H1 (cell line): ENCODE results near the gene CDCA3. TPM values are rescaled to one million over a fixed set of nuclear protein-coding genes. Genes with fewer than 3 reads are reported as not detected.

Source experiments
- CTCF ChIA-PET: fragments of 300-600 bp; sonication (Branson Sonifier 250); formaldehyde crosslinking; loops from one replicate; lab custom pipeline; 2021; ENCODE audit not compliant: partially characterized antibody; lab: Charles Lee
- POLR2A ChIA-PET: fragments of 300-600 bp; sonication (Branson Sonifier 250); formaldehyde crosslinking; loops from one replicate; lab custom pipeline; 2021; ENCODE audit warnings: inconsistent platforms; ENCODE audit not compliant: partially characterized antibody; lab: Charles Lee
- DNase-seq, 2 experiments: peaks; one replicate each; pipeline versions ENCODE4 v3.0.0 to v3.0.0-alpha.2; 2010 to 2022; ENCODE audit warnings: low spot score in 2 of 2, low read depth in 1 of 2, mixed read lengths in 1 of 2
- FAIRE-seq: peaks from 2 replicates; lab custom pipeline; 2011; peaks lifted over from hg19 to GRCh38; lab: Jason Lieb, UNC
- H2AFZ ChIP-seq: 2 replicates; pipeline ENCODE4 v1.8.1; 2012; ENCODE audit warnings: low read length, inconsistent platforms
- H2AK5ac ChIP-seq: 2 replicates; pipeline ENCODE4 v1.6.1; 2013; ENCODE audit warnings: low read depth, low read length
- H2BK120ac ChIP-seq: replicated peaks from 2 replicates; pipeline ENCODE3; 2013; ENCODE audit warnings: low read depth, low read length, inconsistent platforms
- H2BK12ac ChIP-seq: 2 replicates; pipeline ENCODE4 v1.6.1; 2013; ENCODE audit warnings: low read depth, low read length
- H2BK15ac ChIP-seq: 2 replicates; pipeline ENCODE4 v1.6.1; 2013; ENCODE audit warnings: low read length
- H2BK20ac ChIP-seq: 2 replicates; pipeline ENCODE4 v1.6.1; 2013; ENCODE audit warnings: low read length
- H2BK5ac ChIP-seq: 2 replicates; pipeline ENCODE4 v1.6.1; 2013; ENCODE audit warnings: low read depth, low read length
- H3K14ac ChIP-seq: 2 replicates; pipeline ENCODE4 v1.6.1; 2013; ENCODE audit warnings: inconsistent platforms; ENCODE audit not compliant: insufficient read length
- H3K18ac ChIP-seq: 2 replicates; pipeline ENCODE4 v1.6.1; 2013; ENCODE audit warnings: low read length; ENCODE audit errors: extremely low read depth
- H3K23ac ChIP-seq: 2 replicates; pipeline ENCODE4 v1.6.1; 2013; ENCODE audit warnings: inconsistent platforms; ENCODE audit not compliant: insufficient read length
- H3K23me2 ChIP-seq: 2 replicates; pipeline ENCODE4 v1.6.1; 2013; ENCODE audit warnings: low read depth, low read length
- H3K27ac ChIP-seq: 2 replicates; pipeline ENCODE4 v1.6.1; 2011; ENCODE audit warnings: low read depth, low read length, inconsistent platforms
- H3K27me3 ChIP-seq, 4 experiments: replicated peaks in 1 of 4; 1 replicate in 1 of 4; 2 replicates in 3 of 4; pipeline versions ENCODE4 v1.6.1 to v1.8.1; 2011 to 2013; ENCODE audit warnings: low read length in 3 of 4, mild to moderate bottlenecking in 3 of 4, inconsistent platforms in 2 of 4, mixed read lengths in 2 of 4, moderate library complexity in 1 of 4; ENCODE audit not compliant: control insufficient read depth in 3 of 4, insufficient read depth in 3 of 4; ENCODE audit errors: extremely low read depth in 1 of 4
- H3K36me3 ChIP-seq, 4 experiments: 2 replicates each; pipeline versions ENCODE4 v1.6.1 to v1.8.1; 2011 to 2013; ENCODE audit warnings: mild to moderate bottlenecking in 4 of 4, low read length in 3 of 4, moderate library complexity in 2 of 4, control low read depth in 1 of 4, inconsistent platforms in 1 of 4; ENCODE audit not compliant: insufficient read depth in 4 of 4, control insufficient read depth in 2 of 4
- H3K4ac ChIP-seq: replicated peaks from 2 replicates; pipeline ENCODE3; 2013; ENCODE audit warnings: low read length, low read depth, mixed read lengths, inconsistent platforms; ENCODE audit not compliant: insufficient read length
- H3K4me1 ChIP-seq, 4 experiments: replicated peaks in 1 of 4; 1 replicate in 1 of 4; 2 replicates in 3 of 4; pipeline versions ENCODE4 v1.6.1 to v1.8.1; 2011 to 2013; ENCODE audit warnings: low read length in 3 of 4, inconsistent platforms in 2 of 4, mixed read lengths in 1 of 4; ENCODE audit not compliant: insufficient read depth in 4 of 4, control insufficient read depth in 3 of 4
- H3K4me2 ChIP-seq, 2 experiments: 2 replicates each; pipeline versions ENCODE4 v1.6.1 to v1.8.1; 2011 to 2013; ENCODE audit warnings: low read depth in 2 of 2, low read length in 2 of 2, control low read depth in 1 of 2, inconsistent platforms in 1 of 2, mild to moderate bottlenecking in 1 of 2; ENCODE audit not compliant: insufficient read depth in 1 of 2
- H3K4me3 ChIP-seq, 4 experiments: fragments of 200-600, 300-600 bp in 1 of 4; sonication (generic), shearing (Covaris generic), sonication (Bioruptor Twin) in 1 of 4; 2 replicates each; pipeline versions ENCODE4 v1.5.1 to v1.8.1; 2011 to 2016; ENCODE audit warnings: low read length in 4 of 4, low read depth in 3 of 4, control low read depth in 2 of 4, inconsistent platforms in 2 of 4, mild to moderate bottlenecking in 2 of 4, mixed read lengths in 1 of 4, moderate library complexity in 1 of 4; ENCODE audit not compliant: insufficient read depth in 2 of 4; ENCODE audit errors: extremely low read depth in 1 of 4
- H3K56ac ChIP-seq: replicated peaks from 2 replicates; pipeline ENCODE3; 2013; ENCODE audit warnings: low read depth, mild to moderate bottlenecking, mixed read lengths, low read length, inconsistent platforms; ENCODE audit not compliant: insufficient read length
- H3K79me1 ChIP-seq: 2 replicates; pipeline ENCODE4 v1.6.1; 2013; ENCODE audit warnings: low read depth, low read length, control low read depth
- H3K79me2 ChIP-seq, 2 experiments: 2 replicates each; pipeline versions ENCODE4 v1.6.1 to v1.8.1; 2012 to 2013; ENCODE audit warnings: low read length in 2 of 2, mild to moderate bottlenecking in 2 of 2, inconsistent platforms in 1 of 2; ENCODE audit not compliant: insufficient read depth in 2 of 2, control insufficient read depth in 1 of 2
- H3K9ac ChIP-seq, 4 experiments: replicated peaks in 1 of 4; 1 replicate in 1 of 4; 2 replicates in 3 of 4; pipeline versions ENCODE4 v1.6.1 to v1.8.1; 2011 to 2013; ENCODE audit warnings: low read depth in 3 of 4, low read length in 3 of 4, control low read depth in 2 of 4, mild to moderate bottlenecking in 2 of 4, moderate library complexity in 2 of 4, inconsistent platforms in 1 of 4; ENCODE audit errors: extremely low read depth in 1 of 4
- H3K9me3 ChIP-seq, 2 experiments: 2 replicates each; pipeline versions ENCODE4 v1.6.1 to v1.8.1; 2012 to 2013; ENCODE audit warnings: mild to moderate bottlenecking in 2 of 2, moderate library complexity in 2 of 2, control low read depth in 1 of 2, inconsistent platforms in 1 of 2, low read depth in 1 of 2, low read length in 1 of 2, mixed read lengths in 1 of 2; ENCODE audit not compliant: insufficient read depth in 2 of 2
- H4K20me1 ChIP-seq, 2 experiments: replicated peaks in 1 of 2; 2 replicates each; pipeline versions ENCODE3 to v1.8.1; 2011 to 2013; ENCODE audit warnings: inconsistent platforms in 2 of 2, low read length in 2 of 2, mild to moderate bottlenecking in 1 of 2; ENCODE audit not compliant: insufficient read depth in 2 of 2, control insufficient read depth in 1 of 2
- H4K5ac ChIP-seq: 2 replicates; pipeline ENCODE4 v1.6.1; 2013; ENCODE audit warnings: low read length, low read depth, mixed read lengths, inconsistent platforms; ENCODE audit not compliant: insufficient read length
- H4K8ac ChIP-seq: 2 replicates; pipeline ENCODE4 v1.8.0; 2013; ENCODE audit warnings: mild to moderate bottlenecking, moderate library complexity, low read length, inconsistent platforms; ENCODE audit not compliant: insufficient read depth; ENCODE audit errors: extremely low read depth
- H4K91ac ChIP-seq: replicated peaks from 2 replicates; pipeline ENCODE3; 2013; ENCODE audit warnings: low read length, mixed read lengths, inconsistent platforms; ENCODE audit not compliant: insufficient read length
- ASH2L ChIP-seq: fragments of 200-600, 300-600 bp; sonication (generic); IDR thresholded peaks from one replicate; pipeline ENCODE4 v1.7.1; 2017; ENCODE audit warnings: low read length
- CTBP2 ChIP-seq: IDR thresholded peaks from 2 replicates; pipeline ENCODE4 v1.7.0; 2011; ENCODE audit warnings: borderline replicate concordance, mild to moderate bottlenecking, moderate library complexity, mixed read lengths, low read length; ENCODE audit not compliant: insufficient read depth, insufficient read length
- E2F6 ChIP-seq: IDR thresholded peaks from 2 replicates; pipeline ENCODE4 v1.6.1; 2012; ENCODE audit warnings: inconsistent platforms
- EGR1 ChIP-seq: IDR thresholded peaks from 2 replicates; pipeline ENCODE4 v1.6.1; 2011; ENCODE audit warnings: low read depth, low read length, borderline replicate concordance
- EZH2 ChIP-seq: fragments of 200-600 bp; sonication (generic); IDR thresholded peaks from 2 replicates; pipeline ENCODE4 v1.7.1; 2012; ENCODE audit warnings: low read depth, mild to moderate bottlenecking, moderate library complexity, low read length, inconsistent platforms; ENCODE audit not compliant: severe bottlenecking
- SIN3A ChIP-seq, 2 experiments: IDR thresholded peaks in 1 of 2; conservative IDR thresholded peaks in 1 of 2; 2 replicates each; pipeline ENCODE4 v1.6.1; 2011 to 2012; ENCODE audit warnings: low read length in 2 of 2, improper control_type of control experiment in 1 of 2, low read depth in 1 of 2, mild to moderate bottlenecking in 1 of 2
- SUZ12 ChIP-seq: fragments of 200-600 bp; sonication (generic); IDR thresholded peaks from 2 replicates; pipeline ENCODE4 v1.6.1; 2012; ENCODE audit warnings: mild to moderate bottlenecking, inconsistent platforms, low read length, moderate library complexity, mixed read lengths
- TEAD4 ChIP-seq: IDR thresholded peaks from 2 replicates; pipeline ENCODE4 v1.6.1; 2012; ENCODE audit warnings: low read depth, low read length, inconsistent platforms, mixed read lengths
- YY1 ChIP-seq: IDR thresholded peaks from 2 replicates; pipeline ENCODE4 v1.6.1; 2011; ENCODE audit warnings: low read depth, mild to moderate bottlenecking, low read length
- WGBS, 2 experiments: shearing (Covaris generic) in 1 of 2; methylation state at CpG; one replicate each; pipeline versions ENCODE4 v1.1.6 to v1.1.7; 2013 to 2015; ENCODE audit warnings: low lambda C conversion rate in 2 of 2, mixed read lengths in 2 of 2, inconsistent platforms in 1 of 2, low coverage in 1 of 2, missing lambda C conversion rate in 1 of 2; ENCODE audit not compliant: insufficient replicate concordance in 2 of 2, insufficient coverage in 1 of 2, insufficient read length in 1 of 2; ENCODE audit errors: extremely low coverage in 1 of 2, missing lambda C conversion rate in 1 of 2; 5-methylcytosine and 5-hydroxymethylcytosine counted together
- polyA plus RNA-seq, 7 experiments: library from polyadenylated mRNA; depleted of rRNA in 3 of 7; stranded (reverse) in 5 of 7; unstranded in 2 of 7; fragments of >200 nt in 5 of 7; fragments of 200-250 nt in 2 of 7; gene quantifications; 1 replicate in 5 of 7; 2 replicates in 1 of 7; 4 replicates in 1 of 7; pipeline versions ENCODE4 v1.2.1 to v1.2.3, GENCODE V29; 2011 to 2013; ENCODE audit warnings: missing spikeins in 2 of 7, mixed read lengths in 2 of 7
- total RNA-seq: library from RNA; stranded (reverse); fragmentation: NEBNext Ultra II Directional; extraction: Animal tissue kit (Norgen Biotek cat#: 25700); gene quantifications from 2 replicates; pipeline ENCODE4 v1.2.1, GENCODE V29; 2021

Gene CDCA3
- total and polyA plus RNA-seq, 2 of the 8 experiments (the other 6 are each of a cell fraction or from before 2014, with no cell fraction given), result 47.7 to 71.2 TPM

- Histone ChIP-seq H2BK15ac (peak within 1 kb of the TSS; percentile 100), H3K27me3 (peaks cover 0 to 12% (median 9%) of the 10 kb centered on the region in 4 experiments; a peak in 6 of 7 replicates), H2BK12ac (peak within 1 kb of the TSS; percentile 84; the same call in 1 of the 2 replicates), H3K9me3 (no peaks in the 10 kb centered on the region), H2AFZ (0 out of 2 replicates have a peak within 1 kb of the TSS, but pooled peaks have one; percentile 6), H3K79me1 (no peaks in the 10 kb centered on the region; the same call in 1 of the 2 replicates), H3K36me3 (no peaks in the 10 kb centered on the region), H3K14ac (peak within 1 kb of the TSS; percentile 71), H2BK5ac (peak within 1 kb of the TSS; percentile 89; the same call in 1 of the 2 replicates), H3K18ac (peak within 1 kb of the TSS; percentile 94), H2BK20ac (peak within 1 kb of the TSS; percentile 55), H3K4me1 (peaks cover 4 to 59% (median 35%) of the 10 kb centered on the region in 4 experiments), H3K4me3 (peak within 1 kb of the TSS; percentile 53 to 72 (median 60)), H3K9ac (peak within 1 kb of the TSS in 2 of 4 experiments; percentile 40 to 61; a peak in 6 of 7 replicates), H4K20me1 (peaks cover 0 to 10% of the 10 kb centered on the region in 2 experiments), H3K27ac (no peak within 1 kb of the TSS; the same call in 1 of the 2 replicates), H3K23me2 (peaks cover 28% of the 10 kb centered on the region), H4K91ac (peak within 1 kb of the TSS; percentile 83), H2BK120ac (peak within 1 kb of the TSS; percentile 82), H3K23ac (no peak within 1 kb of the TSS), H4K5ac (peak within 1 kb of the TSS; percentile 31), H4K8ac (no peak within 1 kb of the TSS; the same call in 1 of the 2 replicates), H2AK5ac (peak within 1 kb of the TSS; percentile 91; the same call in 1 of the 2 replicates), H3K4ac (peak within 1 kb of the TSS; percentile 82), H3K56ac (peak within 1 kb of the TSS; percentile 3), H3K4me2 (peak within 1 kb of the TSS; percentile 94 to 98), H3K79me2 (no peaks in the 10 kb centered on the region)
- 0% methylated on average over 1 of the region's 28 CpGs; no CpG with 5 or more reads in 1 of the 2 experiments for WGBS, 2 experiments
- ChIA-PET CTCF (interaction anchor here (0.8 to 23.7 kb wide), 13 partner anchors 11 to 201 kb away, joined by 3 to 532 read pairs (median 5); partner anchors contain the start of genes CD4, COPS7A, GNB3 and LAG3), POLR2A (interaction anchor here (0.7 to 27.1 kb wide), 24 partner anchors 10 to 283 kb away, joined by 3 to 388 read pairs (median 4); partner anchors contain the start of genes C12orf57, CDCA3, COPS7A and GNB3)
- no peak for FAIRE-seq
- peak in 1 of 2 experiments; percentile 82 for DNase-seq
- TF ChIP-seq E2F6 (no peak), TEAD4 (no peak), EGR1 (peak; percentile 89; the same call in 1 of the 2 replicates), SUZ12 (0 out of 2 replicates have a peak, but pooled peaks have one; percentile 16), ASH2L (peak; percentile 49), SIN3A (conservative IDR thresholded peaks at IDR 0.05 in 1 of 2, IDR thresholded peaks at IDR 0.05 in 1 of 2; ENCODE audit: low read depth in 1 of 2, low read length in 2 of 2) (no peak), EZH2 (no peak), CTBP2 (no peak), YY1 (peak; percentile 17; the same call in 1 of the 2 replicates)
These were observed 29.3 kb downstream of the CDCA3 start, which contains the start of gene GPR162 for GRCh38 chr12:6821591-6822425. GPR162 (plus strand) TSS chr12:6821821; CDS start chr12:6823899, 2,078 bp downstream.
